ENCODE data around the gene MR1. TPM values are rescaled to one million over a fixed set of nuclear protein-coding genes. Genes with fewer than 3 reads are reported as not detected.

Gene MR1
- total RNA-seq, 1 donor: 35.8 TPM

DNA sequence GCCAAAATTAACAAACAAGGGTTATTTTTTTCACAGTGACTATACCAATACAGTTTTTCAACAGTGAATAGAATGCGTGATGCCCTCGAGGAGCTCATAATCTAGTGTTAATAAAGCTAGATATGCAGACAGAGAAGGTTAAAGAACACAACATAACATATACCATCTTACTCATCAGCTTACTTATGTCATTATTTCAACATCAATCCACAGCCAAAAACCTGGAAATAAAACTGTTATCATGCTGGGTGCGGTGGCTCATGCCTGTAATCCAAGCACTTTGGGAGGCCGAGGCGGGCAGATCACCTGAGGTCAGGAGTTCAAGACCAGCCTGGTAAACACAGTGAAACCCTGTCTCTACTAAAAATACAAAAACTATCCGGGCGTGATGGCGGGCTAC is 17.2 kb upstream of the MR1 start:
- TF ChIP-seq, protein P1, sequence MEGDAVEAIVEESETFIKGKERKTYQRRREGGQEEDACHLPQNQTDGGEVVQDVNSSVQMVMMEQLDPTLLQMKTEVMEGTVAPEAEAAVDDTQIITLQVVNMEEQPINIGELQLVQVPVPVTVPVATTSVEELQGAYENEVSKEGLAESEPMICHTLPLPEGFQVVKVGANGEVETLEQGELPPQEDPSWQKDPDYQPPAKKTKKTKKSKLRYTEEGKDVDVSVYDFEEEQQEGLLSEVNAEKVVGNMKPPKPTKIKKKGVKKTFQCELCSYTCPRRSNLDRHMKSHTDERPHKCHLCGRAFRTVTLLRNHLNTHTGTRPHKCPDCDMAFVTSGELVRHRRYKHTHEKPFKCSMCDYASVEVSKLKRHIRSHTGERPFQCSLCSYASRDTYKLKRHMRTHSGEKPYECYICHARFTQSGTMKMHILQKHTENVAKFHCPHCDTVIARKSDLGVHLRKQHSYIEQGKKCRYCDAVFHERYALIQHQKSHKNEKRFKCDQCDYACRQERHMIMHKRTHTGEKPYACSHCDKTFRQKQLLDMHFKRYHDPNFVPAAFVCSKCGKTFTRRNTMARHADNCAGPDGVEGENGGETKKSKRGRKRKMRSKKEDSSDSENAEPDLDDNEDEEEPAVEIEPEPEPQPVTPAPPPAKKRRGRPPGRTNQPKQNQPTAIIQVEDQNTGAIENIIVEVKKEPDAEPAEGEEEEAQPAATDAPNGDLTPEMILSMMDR (IDR thresholded peaks at IDR 0.05; ENCODE audit: insufficient read depth, low read depth, low read length): no peak
- H3K4me3 ChIP-seq (ENCODE audit: low read depth, low read length): no peak overlapping the region
- no peak for DNase-seq (ENCODE audit: low read depth)

DNA sequence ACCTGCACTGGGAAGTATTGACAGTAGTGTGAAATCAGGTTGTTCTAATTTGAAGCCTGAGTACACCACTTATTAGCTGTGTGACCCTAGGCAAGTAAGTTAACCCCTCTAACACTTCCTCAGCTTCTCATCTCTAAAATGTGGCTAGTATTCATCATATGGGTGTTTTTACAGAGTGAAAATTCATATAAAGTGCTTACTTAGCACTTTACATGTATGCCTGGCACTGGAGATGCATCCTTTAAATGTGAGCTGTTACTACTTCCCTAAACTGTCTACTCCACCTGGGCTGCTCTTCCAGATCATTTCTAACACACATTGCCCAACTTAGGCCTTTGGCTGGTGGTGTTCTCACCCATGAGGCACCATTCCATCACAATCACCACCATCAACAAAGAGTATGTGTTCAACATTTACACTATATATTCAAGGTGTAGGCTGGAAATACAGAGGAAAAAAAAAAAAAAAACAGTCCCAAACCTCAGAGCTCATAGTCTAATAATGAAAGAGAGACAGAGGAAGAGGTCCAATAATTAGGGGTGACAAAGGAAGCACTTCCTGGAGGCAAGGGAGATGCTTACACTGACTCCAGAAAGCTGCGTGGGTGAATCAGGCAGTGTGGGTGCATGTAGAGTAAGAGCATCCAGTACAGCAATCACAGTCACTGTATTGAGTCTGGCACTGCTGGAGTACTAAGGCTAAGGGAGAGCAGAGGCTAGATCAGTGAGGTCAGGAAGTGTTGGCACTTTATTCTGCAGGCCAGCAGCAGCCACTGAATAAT is 14.7 kb upstream of the MR1 start:
- DNase-seq (ENCODE audit: low read depth): no peak
- H3K4me3 ChIP-seq (ENCODE audit: low read depth, low read length): no peak overlapping the region
- TF ChIP-seq, protein P1 (IDR thresholded peaks at IDR 0.05; ENCODE audit: insufficient read depth, low read depth, low read length): no peak

DNA sequence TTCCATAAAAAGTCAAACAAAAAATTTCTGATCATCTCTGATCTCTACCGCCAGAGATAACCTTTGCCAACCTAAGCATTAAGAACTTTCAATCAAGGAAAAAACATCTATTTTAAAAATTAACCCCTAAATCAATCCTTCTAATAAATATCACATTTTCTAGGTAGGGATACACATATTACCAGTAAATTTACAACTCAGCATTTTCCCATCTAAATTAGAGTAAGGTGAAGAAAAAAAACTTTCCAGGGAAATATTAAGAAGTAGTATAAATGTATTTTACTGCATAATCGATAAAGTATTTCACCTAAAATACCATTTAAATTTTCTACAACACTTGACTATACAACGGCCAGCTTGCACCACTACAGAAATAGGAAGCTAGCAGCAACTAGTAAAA is 12.6 kb upstream of the MR1 start:
- DNase-seq (ENCODE audit: low read depth): no peak
- peak overlapping the region; percentile 95 for H3K4me3 ChIP-seq (ENCODE audit: low read depth, low read length)
- TF ChIP-seq, protein P1 (IDR thresholded peaks at IDR 0.05; ENCODE audit: insufficient read depth, low read depth, low read length): no peak

DNA sequence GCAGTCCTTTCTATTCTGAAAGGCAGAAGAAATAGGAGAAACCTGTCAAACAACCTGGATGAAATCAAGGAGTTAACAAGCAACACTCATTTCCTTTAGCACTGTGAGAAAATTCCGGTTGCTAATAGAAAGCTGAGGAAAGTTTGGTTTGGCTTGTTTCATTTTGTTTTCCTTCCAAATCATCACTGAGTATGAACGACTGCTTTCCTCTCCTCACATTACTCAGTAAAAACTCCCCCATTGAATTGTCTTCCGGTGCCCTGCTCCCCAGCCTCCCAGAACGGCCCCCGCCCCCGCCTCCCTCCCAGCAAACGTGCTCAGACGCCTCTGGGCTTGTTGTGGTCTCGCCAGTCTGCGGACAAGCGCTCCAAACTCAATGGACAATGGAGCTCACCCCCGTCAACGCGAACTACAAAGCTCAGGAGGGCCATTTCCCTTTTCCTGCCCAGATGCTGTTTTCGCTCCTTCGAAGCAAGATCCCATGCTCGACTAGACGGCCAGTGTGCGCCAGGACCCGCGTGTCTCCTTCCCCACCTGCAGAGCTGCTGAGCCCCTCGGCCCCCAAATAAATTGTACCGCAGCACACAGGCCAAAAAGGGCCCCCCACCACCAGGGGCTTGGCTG is 11.9 kb upstream of the MR1 start:
- H3K4me3 ChIP-seq (ENCODE audit: low read depth, low read length): peak overlapping the region; percentile 95
- TF ChIP-seq, protein P1 (IDR thresholded peaks at IDR 0.05; ENCODE audit: insufficient read depth, low read depth, low read length): no peak

DNA sequence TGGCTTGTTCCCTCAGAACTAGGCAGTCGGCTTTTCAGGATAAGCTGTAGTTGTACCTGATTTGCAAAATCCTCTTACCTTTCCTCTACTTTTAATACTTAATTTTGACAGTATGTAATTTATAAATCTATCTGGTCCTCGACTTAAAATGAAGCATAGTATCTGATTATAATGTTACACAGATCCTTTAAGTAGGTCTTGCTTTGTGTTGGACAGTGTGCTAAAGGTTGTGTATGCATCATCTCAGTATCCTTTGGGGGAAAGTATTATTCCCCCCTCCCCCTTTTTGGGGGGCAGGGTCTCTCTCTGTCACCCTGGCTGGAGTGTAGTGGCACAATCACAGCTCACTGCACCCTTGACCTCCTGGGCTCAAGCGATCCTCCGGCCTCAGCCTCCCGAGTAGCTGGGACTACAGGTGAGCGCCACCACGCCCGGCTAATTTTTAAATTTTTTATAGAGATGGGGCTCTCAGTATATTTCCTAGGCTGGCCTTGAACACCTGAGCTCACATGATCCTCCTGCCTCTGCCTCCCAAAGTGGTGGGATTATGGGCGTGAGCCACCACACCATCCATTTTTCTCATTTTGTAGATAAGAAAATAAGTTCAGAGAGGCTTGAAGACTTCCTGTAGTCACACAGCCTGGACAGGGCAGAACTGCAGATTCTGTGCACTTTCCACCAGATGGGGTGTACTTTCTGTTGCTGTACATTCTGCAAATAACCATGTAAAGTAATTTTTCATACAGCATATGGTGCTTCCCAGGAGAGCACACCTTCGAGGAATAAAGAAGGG is 10.3 kb upstream of the MR1 start:
- TF ChIP-seq, protein P1 (IDR thresholded peaks at IDR 0.05; ENCODE audit: insufficient read depth, low read depth, low read length): no peak
- H3K4me3 ChIP-seq (ENCODE audit: low read depth, low read length): peak overlapping the region; percentile 49
- DNase-seq (ENCODE audit: low read depth): no peak

More for the DNA sequence above, 11.9 kb upstream of the MR1 start:
- DNase-seq (ENCODE audit: low read depth): peak; percentile 68

DNA sequence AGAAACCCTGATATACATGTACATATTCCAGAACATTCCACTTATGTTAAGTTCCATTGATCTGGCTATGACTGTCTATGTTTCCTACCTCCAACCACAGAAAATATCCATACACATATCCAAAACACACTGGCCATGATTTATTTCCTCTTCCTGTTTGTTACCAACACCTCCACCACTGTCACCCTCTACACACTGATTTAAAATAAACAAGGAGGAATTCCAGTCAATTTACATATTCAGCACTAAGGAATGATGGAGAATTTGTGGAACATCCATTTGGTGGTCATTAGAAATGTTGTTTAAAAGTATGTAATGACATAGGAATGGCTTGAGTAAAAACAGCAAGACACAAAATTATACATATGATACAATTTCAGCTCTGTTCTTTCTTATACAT is 5.6 kb upstream of the MR1 start:
- no peak overlapping the region for H3K4me3 ChIP-seq (ENCODE audit: low read depth, low read length)
- TF ChIP-seq, protein P1 (IDR thresholded peaks at IDR 0.05; ENCODE audit: insufficient read depth, low read depth, low read length): no peak
- DNase-seq (ENCODE audit: low read depth): peak; percentile 35
